Effector CD8-positive, alpha-beta T cell (primary cell): ENCODE data around the gene U2AF2.

Source experiments
- DNase-seq: peaks from one replicate; lab custom pipeline; 2025; lab: John Stamatoyannopoulos, UW

Gene U2AF2

GRCh38 chr19:55621673-55622231 is 33.1 kb upstream of the U2AF2 start:
- DNase-seq: no peak

- DNase-seq: no peak
These were observed 32.4 kb upstream of the U2AF2 start for GRCh38 chr19:55622242-55622969.

- no peak for DNase-seq
These were observed 31.7 kb upstream of the U2AF2 start for GRCh38 chr19:55623130-55623529.

- DNase-seq: no peak
These were observed 31.3 kb upstream of the U2AF2 start for GRCh38 chr19:55623561-55623960.

GRCh38 chr19:55624109-55625003 is 30.5 kb upstream of the U2AF2 start, which contains the start of gene ZNF784:
Gene ZNF784 (minus strand): TSS chr19:55624566. CDS start chr19:55624561, 5 bp downstream.
- peak; percentile 94 for DNase-seq

GRCh38 chr19:55625004-55625326 is 29.9 kb upstream of the U2AF2 start:
- no peak for DNase-seq

- peak; percentile 35 for DNase-seq
These were observed 28.5 kb upstream of the U2AF2 start for GRCh38 chr19:55626350-55626749.

GRCh38 chr19:55632463-55632834 is 22.4 kb upstream of the U2AF2 start:
- peak; percentile 89 for DNase-seq

GRCh38 chr19:55633861-55634260 is 21.0 kb upstream of the U2AF2 start:
- no peak for DNase-seq

- DNase-seq: no peak
These were observed 19.5 kb upstream of the U2AF2 start for GRCh38 chr19:55635334-55635717.

- DNase-seq: no peak
These were observed 18.9 kb upstream of the U2AF2 start for GRCh38 chr19:55635856-55636440.

- no peak for DNase-seq
These were observed 18.1 kb upstream of the U2AF2 start for GRCh38 chr19:55636723-55637122.

- DNase-seq: no peak
These were observed 17.3 kb upstream of the U2AF2 start for GRCh38 chr19:55637534-55637933.

- peak; percentile 18 for DNase-seq
These were observed 15.9 kb upstream of the U2AF2 start for GRCh38 chr19:55638864-55639359.

- peak; percentile 59 for DNase-seq
These were observed 14.7 kb upstream of the U2AF2 start for GRCh38 chr19:55640043-55640576.

- DNase-seq: peak; percentile 33
These were observed 14.0 kb upstream of the U2AF2 start, which contains the start of gene ZNF580 for GRCh38 chr19:55640577-55641425. Gene ZNF580 (plus strand): TSS chr19:55641002. CDS start chr19:55642509, 1,507 bp downstream.

- no peak for DNase-seq
These were observed 13.2 kb upstream of the U2AF2 start for GRCh38 chr19:55641426-55642152.

GRCh38 chr19:55642153-55643002 is 12.5 kb upstream of the U2AF2 start:
- DNase-seq: no peak
